ENCODE results near the gene CTDP1. TPM values are rescaled to one million over a fixed set of nuclear protein-coding genes. Genes with fewer than 3 reads are reported as not detected.

CTDP1 gene
- total RNA-seq, 1 experiment from 2014 or later, result 24.9 TPM

DNA sequence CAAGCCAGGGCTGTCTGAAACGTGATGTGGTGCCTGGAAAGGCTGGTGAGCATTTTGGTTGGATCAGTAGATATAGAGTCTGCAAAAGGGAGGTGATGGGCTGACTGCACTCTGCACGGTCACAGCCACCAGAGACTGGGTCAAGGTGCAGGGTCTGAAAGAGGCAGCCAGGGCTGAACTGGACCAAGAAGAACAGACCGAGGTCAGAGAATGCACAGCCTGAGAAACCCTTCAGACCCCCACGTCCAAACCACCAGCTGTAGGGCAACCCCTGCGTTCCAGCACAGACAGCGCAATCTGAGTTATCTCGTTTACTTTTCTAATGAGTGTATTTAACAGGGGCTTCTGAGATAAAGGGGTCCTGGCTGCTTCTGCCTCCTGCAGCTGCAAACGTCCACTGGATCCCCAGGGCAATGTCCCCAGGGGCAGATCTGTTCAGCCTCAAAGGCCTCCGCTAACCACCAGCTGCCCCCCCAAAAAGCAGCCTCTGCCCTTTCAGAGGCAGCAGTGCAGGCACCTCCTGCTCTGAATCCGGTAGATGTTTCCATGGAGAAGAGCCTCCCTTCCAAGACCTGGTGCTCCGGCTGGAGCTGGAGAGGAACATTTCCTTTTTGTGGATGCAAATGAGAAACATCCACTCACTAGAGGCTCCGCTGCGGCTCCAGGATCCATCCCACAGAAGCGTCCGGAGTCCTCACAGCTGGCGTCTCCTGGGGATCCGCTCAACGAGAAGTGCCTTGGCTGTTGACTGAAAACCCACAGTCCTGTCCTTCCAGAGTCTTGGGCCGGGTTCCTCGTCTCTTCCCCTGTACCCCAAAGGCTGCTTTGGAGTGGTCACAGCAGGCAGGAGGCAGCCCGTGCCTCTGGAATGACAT lies 117.2 kb downstream of the CTDP1 start:
- CTCF ChIA-PET, result no interaction called here
- intact Hi-C loops (cut with micrococcal nuclease), result no loop called here
- Histone ChIP-seq H3K27ac (ENCODE audit: low read depth, low read length) (no peak overlapping the region), H3K4me2 (ENCODE audit: low read length) (no peak overlapping the region), H3K36me3 (ENCODE audit: control insufficient read depth in 1 of 2, insufficient read depth in 2 of 2, low read length in 2 of 2) (no peaks in the 10 kb centered on the region), H2AFZ (ENCODE audit: low read depth, low read length, poor library complexity, severe bottlenecking) (no peak overlapping the region), H3K79me2 (ENCODE audit: insufficient read depth, low read length) (no peaks in the 10 kb centered on the region), H3K9me3 (ENCODE audit: control insufficient read depth in 1 of 2, insufficient read depth in 1 of 2, low read depth in 1 of 2, low read length in 2 of 2) (no peaks in the 10 kb centered on the region), H4K20me1 (ENCODE audit: insufficient read depth) (no peaks in the 10 kb centered on the region), H3K27me3 (ENCODE audit: insufficient read depth, low read length) (no peaks in the 10 kb centered on the region), H3K9me2 (ENCODE audit: insufficient read depth) (no peaks in the 10 kb centered on the region), H3K9ac (ENCODE audit: low read length) (no peak overlapping the region), H3K4me3 (replicated peaks in 1 of 2; ENCODE audit: low read depth in 1 of 2, low read length in 2 of 2) (no peak overlapping the region), H3K4me1 (ENCODE audit: control insufficient read depth in 1 of 2, insufficient read depth in 2 of 2, low read length in 2 of 2) (no peaks in the 10 kb centered on the region)
- no TSS peak for BruUV-seq (replicated peaks)
- RAD21 ChIA-PET (ENCODE audit: low non-redundant PET in 1 of 2, low total read pairs in 2 of 2, uncharacterized antibody in 2 of 2, unreplicated experiment in 2 of 2), result no interaction called here
- no peak for DNase-seq (ENCODE audit: low read depth, low spot score)
- POLR2A ChIA-PET, result no interaction called here
- TF ChIP-seq YY1 (IDR thresholded peaks at IDR 0.05; ENCODE audit: extremely low read depth, insufficient replicate concordance, low read depth, low read length) (no peak), CBX3 (IDR thresholded peaks at IDR 0.05; ENCODE audit: low read depth) (no peak), JUND (IDR thresholded peaks at IDR 0.05) (no peak), ZFX (IDR thresholded peaks at IDR 0.05) (no peak), RAD21 (IDR thresholded peaks at IDR 0.05; ENCODE audit: low read depth) (no peak), SRF (IDR thresholded peaks at IDR 0.05; ENCODE audit: low read depth) (no peak), POLR2AphosphoS5 (IDR thresholded peaks at IDR 0.05; ENCODE audit: low read depth, low read length) (no peak), EZH2 (IDR thresholded peaks at IDR 0.05) (no peak), SIN3A (IDR thresholded peaks at IDR 0.05; ENCODE audit: low read depth) (no peak), TCF7L2 (IDR thresholded peaks at IDR 0.05; ENCODE audit: borderline replicate concordance, extremely low read depth, insufficient read depth, insufficient read length) (no peak), POLR2A (IDR thresholded peaks at IDR 0.05; ENCODE audit: borderline replicate concordance, extremely low read depth, insufficient read depth, insufficient read length) (no peak), ELF1 (IDR thresholded peaks at IDR 0.05; ENCODE audit: borderline replicate concordance, low read depth) (no peak)
- TF ChIP-seq, protein P1, sequence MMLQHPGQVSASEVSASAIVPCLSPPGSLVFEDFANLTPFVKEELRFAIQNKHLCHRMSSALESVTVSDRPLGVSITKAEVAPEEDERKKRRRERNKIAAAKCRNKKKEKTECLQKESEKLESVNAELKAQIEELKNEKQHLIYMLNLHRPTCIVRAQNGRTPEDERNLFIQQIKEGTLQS (IDR thresholded peaks at IDR 0.05), result no peak
- TF ChIP-seq, protein P2, sequence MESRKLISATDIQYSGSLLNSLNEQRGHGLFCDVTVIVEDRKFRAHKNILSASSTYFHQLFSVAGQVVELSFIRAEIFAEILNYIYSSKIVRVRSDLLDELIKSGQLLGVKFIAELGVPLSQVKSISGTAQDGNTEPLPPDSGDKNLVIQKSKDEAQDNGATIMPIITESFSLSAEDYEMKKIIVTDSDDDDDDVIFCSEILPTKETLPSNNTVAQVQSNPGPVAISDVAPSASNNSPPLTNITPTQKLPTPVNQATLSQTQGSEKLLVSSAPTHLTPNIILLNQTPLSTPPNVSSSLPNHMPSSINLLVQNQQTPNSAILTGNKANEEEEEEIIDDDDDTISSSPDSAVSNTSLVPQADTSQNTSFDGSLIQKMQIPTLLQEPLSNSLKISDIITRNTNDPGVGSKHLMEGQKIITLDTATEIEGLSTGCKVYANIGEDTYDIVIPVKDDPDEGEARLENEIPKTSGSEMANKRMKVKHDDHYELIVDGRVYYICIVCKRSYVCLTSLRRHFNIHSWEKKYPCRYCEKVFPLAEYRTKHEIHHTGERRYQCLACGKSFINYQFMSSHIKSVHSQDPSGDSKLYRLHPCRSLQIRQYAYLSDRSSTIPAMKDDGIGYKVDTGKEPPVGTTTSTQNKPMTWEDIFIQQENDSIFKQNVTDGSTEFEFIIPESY (IDR thresholded peaks at IDR 0.05; ENCODE audit: extremely low read depth, insufficient replicate concordance, low read length), result no peak
- no peak for ATAC-seq
